GM19438 (cell line): ENCODE data around the gene SPIN2B.
A peak's percentile ranks its signal among the peaks of the same experiment; 100 is the strongest.
"Not testable (repeated sequence)": the region's sequence is repeated elsewhere in the genome, so short reads cannot be mapped to it uniquely, and the experiment has no call there.

Experiments used
- ATAC-seq: cut with Tn5 transposase; IDR thresholded peaks from one replicate; pipeline ENCODE4 v1.9.1; 2021; ENCODE audit warnings: low read depth; ENCODE audit not compliant: unreplicated experiment

The SPIN2B gene

GRCh38 chrX:57121162-57121755, at the start of gene SPIN2B:
Gene SPIN2B (minus strand): TSS chrX:57121548.
- peak; percentile 98 for ATAC-seq

- no peak for ATAC-seq
Observed at GRCh38 chrX:57156397-57157049, 35.2 kb upstream of the SPIN2B start.

DNA sequence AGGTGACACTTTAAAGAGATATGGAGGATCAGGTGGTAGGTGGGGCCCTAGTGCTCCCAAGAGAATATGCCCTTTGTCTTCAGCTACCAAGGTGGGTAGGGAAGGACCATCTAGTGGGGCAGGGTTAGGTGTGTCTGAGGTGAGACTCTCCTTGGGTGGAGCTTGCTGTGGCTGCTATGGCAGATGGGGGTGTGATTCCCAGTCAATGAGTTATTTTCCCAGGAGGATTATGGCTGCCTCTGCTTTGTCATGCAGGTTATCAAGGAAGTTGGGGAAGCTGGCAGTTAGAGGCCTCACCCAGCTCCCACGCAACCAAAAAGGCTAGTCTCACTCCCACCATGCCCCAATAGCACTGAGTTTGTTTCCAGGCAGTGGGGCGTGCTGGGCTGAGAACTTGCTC, 33.8 kb upstream of the SPIN2B start:
- no peak for ATAC-seq

GRCh38 chrX:57152222-57152621, 30.9 kb upstream of the SPIN2B start:
- ATAC-seq, result not testable (repeated sequence)

GRCh38 chrX:57138674-57139073, 17.3 kb upstream of the SPIN2B start:
- ATAC-seq, result no peak

DNA sequence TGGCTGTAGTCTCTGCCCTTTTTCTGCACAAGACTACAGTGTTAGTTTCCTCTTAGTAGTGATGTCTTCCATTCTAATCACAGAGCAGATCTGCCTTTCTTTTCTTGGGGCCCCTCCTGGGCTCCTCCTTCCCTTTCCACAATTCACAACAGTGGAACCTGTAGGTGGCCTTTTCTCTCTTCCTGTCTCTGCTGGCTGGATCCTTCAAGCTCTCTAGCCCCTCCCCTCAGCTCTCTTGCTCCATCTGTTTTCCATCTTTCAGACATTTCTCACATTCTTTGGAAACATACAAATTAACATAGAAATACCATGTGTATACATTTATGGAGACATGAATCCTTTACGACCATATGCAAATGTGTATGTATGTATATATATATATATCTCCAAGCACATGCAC, 16.2 kb upstream of the SPIN2B start:
- ATAC-seq, result no peak

- ATAC-seq, result not testable (repeated sequence)
Observed at GRCh38 chrX:57137073-57137472, 15.7 kb upstream of the SPIN2B start, which contains the start of gene SPIN2A. Gene SPIN2A (minus strand): TSS chrX:57137397. CDS start chrX:57136597, 800 bp downstream.

DNA sequence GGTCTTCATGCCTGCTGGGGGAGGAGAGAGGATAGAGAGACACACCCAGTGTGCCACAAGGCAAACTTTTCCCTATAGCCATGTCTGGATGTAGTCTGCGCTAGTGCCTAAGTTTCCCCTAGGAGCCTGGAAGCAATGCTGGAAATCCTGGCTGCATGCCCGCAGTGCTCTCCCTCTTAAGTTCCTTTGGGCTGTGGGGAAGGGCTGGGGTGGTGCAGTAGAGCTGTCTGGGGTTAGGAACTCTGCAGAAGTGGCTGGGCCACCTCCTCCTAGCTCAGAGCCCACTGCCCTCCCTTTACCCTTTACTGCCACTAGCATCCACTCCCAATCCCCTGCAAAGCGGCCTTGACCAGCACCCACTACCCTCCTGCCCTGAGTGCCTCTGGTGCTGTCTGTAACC, 15.2 kb upstream of the SPIN2B start:
- ATAC-seq, result not testable (repeated sequence)

DNA sequence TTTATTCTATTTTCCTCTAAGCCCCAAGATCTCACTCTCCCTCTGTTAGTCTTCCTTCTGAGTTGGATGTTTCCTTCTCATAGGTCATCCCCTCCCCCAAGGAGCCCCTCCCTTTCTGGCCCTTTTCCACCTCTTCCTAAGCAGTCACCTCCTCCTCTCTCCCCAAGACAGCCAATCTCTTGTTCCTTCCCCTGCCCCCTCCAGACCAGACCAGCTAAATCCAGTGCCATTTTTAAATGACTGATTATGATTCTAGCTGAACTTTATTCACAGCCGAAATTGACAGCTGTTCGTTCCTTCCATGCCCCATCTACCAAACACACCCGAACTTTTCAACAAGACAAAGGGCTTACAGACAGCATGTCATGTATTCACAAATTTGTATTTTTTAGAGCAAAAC, 13.9 kb upstream of the SPIN2B start:
- ATAC-seq, result no peak

- ATAC-seq, result no peak
Observed at GRCh38 chrX:57134702-57135101, 13.4 kb upstream of the SPIN2B start.

GRCh38 chrX:57133706-57134105, 12.4 kb upstream of the SPIN2B start:
- no peak for ATAC-seq

GRCh38 chrX:57133284-57133683, 11.9 kb upstream of the SPIN2B start:
- not testable (repeated sequence) for ATAC-seq

GRCh38 chrX:57132046-57132445, 10.7 kb upstream of the SPIN2B start:
- ATAC-seq, result no peak

GRCh38 chrX:57121816-57122215, 468 bp upstream of the SPIN2B start:
- ATAC-seq, result no peak

- not testable (repeated sequence) for ATAC-seq
Observed at GRCh38 chrX:57120619-57121161, 658 bp downstream of the SPIN2B start.

GRCh38 chrX:57119416-57119815, 1.9 kb downstream of the SPIN2B start:
- no peak for ATAC-seq

DNA sequence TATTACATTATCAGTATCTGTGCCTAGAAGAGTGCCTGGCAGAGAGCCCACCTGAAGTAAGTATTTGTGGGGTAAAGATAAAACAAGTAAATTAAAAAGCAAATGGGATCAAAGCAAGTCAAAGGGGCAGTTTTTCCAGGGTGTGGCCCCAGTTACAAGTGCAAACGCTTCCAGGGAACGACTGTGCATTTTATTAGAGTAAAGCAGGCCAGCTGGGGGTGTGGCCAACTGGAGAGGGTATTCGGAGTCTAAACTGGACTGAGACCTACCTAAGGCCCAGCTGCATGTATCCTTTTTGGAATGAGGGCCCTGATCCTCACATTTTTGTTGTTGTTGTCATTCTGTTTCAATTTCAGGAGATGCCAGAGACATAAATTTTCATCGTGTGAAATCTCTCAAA, 3.8 kb downstream of the SPIN2B start:
- not testable (repeated sequence) for ATAC-seq

- ATAC-seq, result no peak
Observed at GRCh38 chrX:57104921-57105398, 16.4 kb downstream of the SPIN2B start.

DNA sequence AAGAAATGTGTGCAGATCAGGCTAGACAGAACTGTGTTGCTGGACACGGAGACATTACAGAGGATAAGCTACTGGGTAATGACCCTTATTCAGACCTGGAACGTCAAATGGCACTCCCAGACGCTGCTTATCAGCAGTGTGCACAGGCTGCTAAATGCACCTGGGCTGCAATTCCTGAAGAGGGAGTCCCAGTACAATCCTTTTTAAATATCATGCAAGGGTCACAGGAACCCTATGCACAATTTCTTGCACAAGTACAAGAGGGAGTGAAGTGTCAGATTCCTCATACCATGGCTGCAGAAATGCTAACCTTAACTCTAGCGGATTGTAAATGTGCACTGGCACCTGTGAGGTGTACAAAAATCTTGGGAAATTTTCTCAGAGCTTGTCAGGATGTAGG, 16.9 kb downstream of the SPIN2B start:
- ATAC-seq, result no peak

DNA sequence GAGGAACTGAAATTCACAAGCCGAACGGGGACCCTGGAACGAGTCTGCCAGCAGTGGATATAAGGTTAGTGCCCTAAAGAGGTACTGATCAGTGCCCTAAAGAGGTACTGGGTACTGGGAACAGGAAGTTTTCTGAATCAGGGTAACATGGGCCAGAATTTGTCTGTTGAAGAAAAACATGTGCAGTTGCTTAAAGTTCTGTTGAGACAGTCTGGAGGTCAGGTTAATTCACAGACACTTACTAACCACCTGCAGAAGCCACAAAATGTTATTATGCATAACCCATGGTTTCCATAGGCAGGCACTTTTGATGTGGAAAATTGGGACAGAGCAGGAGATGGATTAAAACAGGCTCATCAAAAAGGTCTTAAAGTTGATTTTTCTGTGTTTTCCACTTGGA, 17.9 kb downstream of the SPIN2B start:
- no peak for ATAC-seq

GRCh38 chrX:57102918-57103317, 18.4 kb downstream of the SPIN2B start:
- not testable (repeated sequence) for ATAC-seq

DNA sequence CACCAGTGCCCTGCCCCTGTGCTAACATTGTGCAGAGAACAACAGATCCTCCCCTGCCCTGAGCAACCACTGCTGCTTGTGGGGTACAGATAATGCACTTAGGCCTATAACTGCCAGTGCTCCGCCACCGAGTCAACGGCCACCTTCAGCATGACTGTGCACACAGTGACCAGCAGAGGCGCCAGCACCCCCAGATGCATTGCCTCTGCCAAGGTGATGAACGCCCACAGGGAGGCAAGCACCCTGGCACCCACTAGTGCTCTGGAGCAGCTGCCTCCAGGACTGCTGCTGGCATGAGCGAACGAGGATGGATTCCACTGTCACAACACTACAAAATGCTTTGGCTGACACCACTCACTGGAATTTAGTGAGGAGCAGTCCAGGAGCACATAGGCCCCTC, 38.2 kb downstream of the SPIN2B start:
- ATAC-seq, result no peak
